ENCODE results near the gene MYL6B.

Gene MYL6B

DNA sequence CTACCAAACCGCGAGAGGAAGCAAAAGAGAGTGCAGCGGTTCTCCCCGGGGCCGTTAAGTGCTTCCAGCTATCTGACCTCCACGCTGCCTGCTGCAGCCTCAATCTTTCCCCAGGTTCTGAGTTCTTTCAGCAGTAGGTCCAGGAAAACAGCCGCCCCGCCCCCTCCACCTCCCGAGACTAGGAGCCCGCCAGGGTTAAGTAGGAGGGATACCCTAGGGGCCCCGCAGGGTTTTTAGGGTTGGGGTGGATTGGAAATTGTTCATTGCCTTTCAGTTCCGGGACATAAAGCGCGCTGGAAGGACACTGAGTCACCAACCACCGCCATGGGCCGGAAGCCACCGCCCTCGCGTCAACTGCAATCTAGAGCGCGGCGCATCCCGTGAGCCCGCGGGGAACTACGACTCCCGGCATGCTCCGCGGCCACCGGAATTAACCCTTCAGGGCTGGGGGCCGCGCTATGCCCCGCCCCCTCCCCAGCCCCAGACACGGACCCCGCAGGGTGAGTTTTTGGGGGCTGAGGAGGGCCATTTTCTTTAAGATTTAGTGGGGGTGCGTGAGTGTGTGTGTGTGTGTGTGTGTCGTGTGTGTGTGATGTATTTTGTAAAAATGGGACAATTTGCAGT is at the start of gene MYL6B:
Gene MYL6B, plus strand, starts transcription at position 456 of the 624 bp plus-strand sequence. CDS start 1,332 bp downstream, outside the sequence.
- DNase-seq: peak; percentile 97

DNA sequence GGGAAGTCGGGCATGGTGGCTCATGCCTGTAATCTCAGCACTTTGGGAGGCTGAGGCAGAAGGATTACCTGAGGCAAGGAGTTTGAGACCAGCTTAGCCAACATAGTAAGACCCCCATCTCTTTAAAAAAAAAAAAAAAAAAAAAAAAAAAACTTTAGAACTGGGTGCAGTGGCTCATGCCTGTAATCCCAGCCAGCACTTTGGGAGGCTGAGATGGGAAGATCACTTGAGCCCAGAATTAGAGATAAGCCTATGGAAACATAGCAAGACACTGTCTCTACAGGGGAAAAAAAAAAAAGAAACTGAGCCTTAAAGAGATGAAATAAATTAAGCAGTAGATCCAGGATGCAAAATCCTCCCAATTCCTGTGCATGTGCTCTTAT is 49.7 kb upstream of the MYL6B start:
- no peak for DNase-seq

DNA sequence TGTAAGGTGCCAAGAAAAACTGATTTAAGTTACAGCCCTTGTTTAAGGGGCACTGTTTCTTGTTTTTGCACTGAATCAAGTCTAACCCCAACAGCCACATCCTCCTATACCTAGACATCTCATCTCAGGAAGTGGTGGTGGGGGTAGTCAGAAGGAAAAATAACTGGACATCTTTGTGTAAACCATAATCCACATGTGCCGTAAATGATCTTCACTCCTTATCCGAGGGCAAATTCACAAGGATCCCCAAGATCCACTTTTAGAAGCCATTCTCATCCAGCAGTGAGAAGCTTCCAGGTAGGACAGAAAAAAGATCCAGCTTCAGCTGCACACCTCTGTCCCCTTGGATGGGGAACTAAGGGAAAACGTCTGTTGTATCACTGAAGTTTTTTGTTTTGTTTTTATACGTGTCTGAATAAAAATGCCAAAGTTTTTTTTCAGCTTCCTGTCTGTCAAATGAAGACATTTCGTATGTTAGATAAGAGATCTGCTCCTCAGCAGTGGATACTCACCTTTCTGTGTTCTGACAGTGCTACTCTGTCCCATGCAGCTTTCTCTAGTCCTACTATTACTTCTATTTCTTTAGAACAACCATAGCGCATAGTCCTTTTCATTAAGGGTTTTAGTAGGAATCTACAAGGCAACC is 49.2 kb upstream of the MYL6B start:
- no peak for DNase-seq

GRCh38 chr12:56103823-56104108 is 48.6 kb upstream of the MYL6B start:
- DNase-seq: no peak

DNA sequence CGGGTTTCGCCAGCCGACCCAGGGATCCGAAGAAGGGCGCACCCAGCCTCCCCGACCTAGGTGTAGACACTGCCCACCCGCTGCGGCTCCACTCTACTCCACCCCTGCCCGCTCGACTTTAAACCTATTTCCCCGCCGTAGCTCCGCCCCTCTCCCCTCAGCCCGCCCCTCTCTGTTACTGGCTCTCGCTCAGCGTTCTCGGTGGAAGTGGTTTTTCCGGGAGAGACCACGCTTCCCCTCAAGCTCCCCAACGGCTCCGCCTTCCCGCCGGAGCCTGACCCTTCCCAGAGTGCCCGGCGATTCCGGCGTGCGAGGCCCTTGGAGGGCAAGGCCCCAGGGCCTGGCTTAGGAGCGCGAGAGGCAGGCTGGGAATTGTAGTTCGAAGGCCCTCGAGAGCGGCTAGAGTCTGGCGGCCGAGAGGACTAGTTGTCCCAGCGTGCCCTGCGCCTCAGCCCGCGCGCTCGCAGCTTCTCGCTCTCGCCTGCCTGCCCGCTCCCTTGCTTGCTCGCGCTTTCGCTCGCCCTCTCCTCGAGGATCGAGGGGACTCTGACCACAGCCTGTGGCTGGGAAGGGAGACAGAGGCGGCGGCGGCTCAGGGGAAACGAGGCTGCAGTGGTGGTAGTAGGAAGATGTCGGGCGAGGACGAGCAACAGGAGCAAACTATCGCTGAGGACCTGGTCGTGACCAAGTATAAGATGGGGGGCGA is 48.1 kb upstream of the MYL6B start, which contains the start of gene PA2G4:
Gene PA2G4, plus strand, starts transcription at position 451 of the 706 bp plus-strand sequence. Its CDS starts 179 bp downstream, at position 630.
- DNase-seq: peak; percentile 98

DNA sequence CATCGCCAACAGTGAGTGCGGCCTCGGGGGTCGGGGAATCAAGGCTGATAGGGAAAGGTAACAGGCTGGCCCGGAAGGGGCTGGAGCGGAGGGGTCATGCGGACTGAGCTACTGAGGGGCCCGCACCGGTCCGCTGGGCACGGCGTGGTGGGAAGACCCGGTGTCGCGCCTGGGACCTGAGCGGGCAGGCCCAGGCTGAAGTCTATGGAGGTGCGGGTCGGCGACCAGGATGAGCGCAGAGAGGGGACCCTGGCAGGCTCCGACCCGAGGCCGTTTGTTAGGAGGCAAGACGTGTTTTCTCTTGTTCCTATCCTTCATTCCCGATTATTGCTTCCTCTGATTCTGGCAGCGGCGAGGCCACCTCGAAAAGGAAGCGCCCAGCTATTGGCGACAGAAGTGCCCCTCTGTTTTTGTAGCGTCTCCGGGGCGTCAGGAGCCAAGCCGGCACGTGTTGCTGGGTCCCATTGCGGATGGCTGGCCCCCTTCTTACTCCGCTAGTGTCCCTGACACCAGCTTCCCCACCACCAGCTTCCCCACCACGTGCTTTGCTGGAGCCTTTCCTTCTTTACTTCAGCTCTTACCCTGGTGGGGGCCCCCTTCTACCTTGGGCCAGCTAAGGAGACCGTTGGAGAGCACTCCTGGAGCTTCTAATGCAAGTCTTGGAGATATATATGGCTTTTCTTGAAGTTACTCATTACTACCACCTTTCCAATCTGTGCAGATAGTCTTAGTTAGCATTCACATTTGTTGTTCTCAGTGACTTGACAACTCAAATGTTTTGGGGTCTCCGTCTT is 47.4 kb upstream of the MYL6B start:
- peak; percentile 62 for DNase-seq

GRCh38 chr12:56105609-56105902 is 46.8 kb upstream of the MYL6B start:
- no peak for DNase-seq

DNA sequence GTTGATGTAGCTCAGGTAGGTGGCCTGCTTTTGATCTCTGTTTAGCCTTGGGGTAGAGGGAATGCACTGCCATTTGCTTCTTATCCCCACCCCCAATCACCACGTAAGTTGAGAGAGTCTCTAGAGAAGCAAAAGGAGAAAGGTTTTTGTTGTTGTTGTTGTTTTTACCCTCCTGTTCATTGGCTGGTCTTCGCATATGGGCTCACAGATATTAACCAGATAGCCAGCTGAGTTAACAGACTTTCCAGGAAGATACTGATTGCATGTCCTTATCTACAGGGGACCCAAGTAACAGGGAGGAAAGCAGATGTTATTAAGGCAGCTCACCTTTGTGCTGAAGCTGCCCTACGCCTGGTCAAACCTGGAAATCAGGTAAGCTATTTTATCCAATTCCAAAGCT is 45.1 kb upstream of the MYL6B start:
- DNase-seq: no peak

DNA sequence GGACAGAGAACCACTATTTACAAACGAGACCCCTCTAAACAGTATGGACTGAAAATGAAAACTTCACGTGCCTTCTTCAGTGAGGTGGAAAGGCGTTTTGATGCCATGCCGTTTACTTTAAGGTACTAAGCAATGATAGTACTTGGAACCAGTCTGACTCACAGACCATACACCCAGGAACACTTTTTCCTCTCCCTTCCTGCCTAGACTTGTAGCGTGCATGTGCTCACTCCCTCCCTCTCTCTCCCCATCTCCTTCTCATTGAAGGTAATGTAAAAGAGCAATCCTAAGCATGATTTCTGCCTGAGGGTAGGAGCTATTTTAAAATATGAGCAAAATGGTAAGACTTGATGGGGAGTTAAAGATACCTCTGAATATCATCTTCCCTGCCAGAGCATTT is 41.8 kb upstream of the MYL6B start:
- no peak for DNase-seq

GRCh38 chr12:56114084-56114483 is 38.3 kb upstream of the MYL6B start:
- no peak for DNase-seq

DNA sequence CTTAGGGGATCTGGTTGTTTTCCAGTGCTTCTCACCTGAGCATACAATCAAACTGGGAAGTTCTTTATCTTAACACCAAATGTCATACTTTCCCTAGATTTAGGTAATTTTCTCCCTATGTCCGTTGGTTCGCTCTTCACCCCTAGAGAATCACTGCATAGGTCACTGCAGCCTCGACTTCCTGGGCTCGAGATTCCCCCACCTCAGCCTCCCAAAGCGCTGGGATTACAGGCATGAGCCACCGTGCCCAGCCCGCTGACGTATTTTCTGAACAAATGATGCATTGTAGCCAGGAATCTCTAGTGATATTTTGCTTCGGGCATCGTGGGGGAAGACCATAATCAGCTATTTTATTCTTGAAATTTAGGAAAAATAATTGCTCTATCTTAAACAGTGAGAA is 37.1 kb upstream of the MYL6B start:
- no peak for DNase-seq

- peak; percentile 95 for DNase-seq
Measured at GRCh38 chr12:56116267-56117081, 35.9 kb upstream of the MYL6B start, which contains the start of gene RPL41. Gene RPL41 (plus strand): TSS chr12:56116633.

- peak; percentile 20 for DNase-seq
Measured at GRCh38 chr12:56117082-56117706, 35.2 kb upstream of the MYL6B start.

- DNase-seq: peak; percentile 99
Measured at GRCh38 chr12:56117778-56118687, 34.4 kb upstream of the MYL6B start, which contains the start of gene ZC3H10. Gene ZC3H10 (plus strand): TSS chr12:56118266. CDS start chr12:56120563, 2,297 bp downstream.

- no peak for DNase-seq
Measured at GRCh38 chr12:56118688-56119357, 33.6 kb upstream of the MYL6B start.

DNA sequence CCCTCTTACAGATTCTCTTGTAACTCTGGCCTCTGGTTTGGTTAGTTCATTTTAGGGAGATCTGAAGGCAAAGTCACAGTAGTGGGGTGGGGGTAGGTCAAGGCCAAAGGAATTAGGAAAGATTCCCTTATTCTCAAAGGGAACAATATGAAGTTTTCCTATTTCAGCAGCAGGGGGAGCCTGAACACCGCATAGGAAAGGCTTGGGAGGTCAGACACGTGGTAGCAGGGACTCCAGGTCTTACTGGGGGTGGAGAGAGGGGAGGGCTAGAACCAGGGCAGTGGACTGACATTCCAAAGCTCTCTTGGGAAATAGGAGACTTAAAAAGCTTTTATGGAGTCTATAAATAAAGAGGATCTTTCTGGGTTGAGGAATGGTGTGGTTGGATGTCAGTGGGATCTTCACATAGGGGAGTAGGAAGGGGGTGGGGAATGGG is 33.0 kb upstream of the MYL6B start:
- peak; percentile 71 for DNase-seq

GRCh38 chr12:56120158-56120846 is 32.1 kb upstream of the MYL6B start:
- DNase-seq: no peak

GRCh38 chr12:56121204-56121870 is 31.1 kb upstream of the MYL6B start:
- no peak for DNase-seq

GRCh38 chr12:56122637-56123036 is 29.8 kb upstream of the MYL6B start:
- no peak for DNase-seq
